Astrocyte (in vitro differentiated cells and primary cell): Measurements from ENCODE around the gene LAMA4. TPM values are rescaled to one million over a fixed set of nuclear protein-coding genes. Genes with fewer than 3 reads are reported as not detected.

Experiments
- DNase-seq: peaks from one replicate; pipeline ENCODE4 v3.0.0-alpha.2; 2010; ENCODE audit warnings: low read depth
- FAIRE-seq: peaks from 2 replicates; lab custom pipeline; 2011; peaks lifted over from hg19 to GRCh38; lab: Jason Lieb, UNC
- H2AFZ ChIP-seq: 2 replicates; pipeline ENCODE4 v1.6.0; 2012; ENCODE audit warnings: low read depth, low read length, inconsistent platforms
- H3K27ac ChIP-seq: 2 replicates; pipeline ENCODE4 v1.5.1; 2011; ENCODE audit warnings: low read depth, low read length, inconsistent platforms
- H3K27me3 ChIP-seq: 2 replicates; pipeline ENCODE4 v1.6.0; 2011; ENCODE audit warnings: low read length, inconsistent platforms; ENCODE audit not compliant: insufficient read depth
- H3K36me3 ChIP-seq: 2 replicates; pipeline ENCODE4 v1.5.1; 2011; ENCODE audit warnings: low read length, inconsistent platforms; ENCODE audit not compliant: insufficient read depth
- H3K4me1 ChIP-seq: 2 replicates; pipeline ENCODE4 v1.5.1; 2011; ENCODE audit warnings: low read length, inconsistent platforms; ENCODE audit not compliant: insufficient read depth
- H3K4me2 ChIP-seq: 2 replicates; pipeline ENCODE4 v1.6.0; 2012; ENCODE audit warnings: low read length, inconsistent platforms
- H3K4me3 ChIP-seq: 2 replicates; pipeline ENCODE4 v1.5.1; 2011; ENCODE audit warnings: low read depth, mild to moderate bottlenecking, low read length, inconsistent platforms; ENCODE audit not compliant: insufficient read depth
- H3K79me2 ChIP-seq: 2 replicates; pipeline ENCODE4 v1.6.0; 2012; ENCODE audit warnings: mild to moderate bottlenecking, low read length, inconsistent platforms; ENCODE audit not compliant: insufficient read depth
- H3K9ac ChIP-seq: 2 replicates; pipeline ENCODE4 v1.6.0; 2012; ENCODE audit warnings: mild to moderate bottlenecking, low read length, inconsistent platforms
- H3K9me3 ChIP-seq: 2 replicates; pipeline ENCODE4 v1.5.1; 2012; ENCODE audit warnings: low read depth, mild to moderate bottlenecking, low read length, inconsistent platforms; ENCODE audit not compliant: insufficient read depth
- H4K20me1 ChIP-seq: 2 replicates; pipeline ENCODE4 v1.6.0; 2012; ENCODE audit warnings: low read length, inconsistent platforms; ENCODE audit not compliant: insufficient read depth
- H3K27ac Mint-ChIP-seq: one replicate; pipeline ENCODE4 v1.8.0; 2021; ENCODE audit warnings: mild to moderate bottlenecking, mixed read lengths; ENCODE audit not compliant: unreplicated experiment
- H3K27me3 Mint-ChIP-seq: one replicate; pipeline ENCODE4 v1.8.0; 2021; ENCODE audit warnings: low read depth, mixed read lengths; ENCODE audit not compliant: unreplicated experiment
- H3K36me3 Mint-ChIP-seq: one replicate; pipeline ENCODE4 v1.8.0; 2021; ENCODE audit warnings: low read depth, mixed read lengths; ENCODE audit not compliant: unreplicated experiment
- H3K4me1 Mint-ChIP-seq: one replicate; pipeline ENCODE4 v1.8.0; 2021; ENCODE audit warnings: low read depth, mixed read lengths; ENCODE audit not compliant: unreplicated experiment
- H3K4me3 Mint-ChIP-seq: one replicate; pipeline ENCODE4 v1.8.0; 2021; ENCODE audit warnings: mild to moderate bottlenecking, moderate library complexity, mixed read lengths; ENCODE audit not compliant: unreplicated experiment
- H3K9me3 Mint-ChIP-seq: one replicate; pipeline ENCODE4 v1.8.0; 2021; ENCODE audit warnings: mild to moderate bottlenecking, mixed read lengths; ENCODE audit not compliant: unreplicated experiment
- EZH2 ChIP-seq: IDR thresholded peaks from 2 replicates; pipeline ENCODE4 v1.6.1; 2012; ENCODE audit warnings: mild to moderate bottlenecking, low read length, inconsistent platforms; ENCODE audit not compliant: insufficient read depth
- total RNA-seq: library from RNA; stranded (reverse); gene quantifications from 2 replicates; pipeline ENCODE4 v1.2.1, GENCODE V29; 2021
- TF ChIP-seq, protein P1 (sequence below): IDR thresholded peaks from 2 replicates; pipeline ENCODE4 v1.5.1; 2011; ENCODE audit warnings: low read depth, mild to moderate bottlenecking, inconsistent platforms, low read length, moderate library complexity; ENCODE audit not compliant: insufficient read depth

The LAMA4 gene
- total RNA-seq, 1 donor from 2014 or later: 2.0 TPM

DNA sequence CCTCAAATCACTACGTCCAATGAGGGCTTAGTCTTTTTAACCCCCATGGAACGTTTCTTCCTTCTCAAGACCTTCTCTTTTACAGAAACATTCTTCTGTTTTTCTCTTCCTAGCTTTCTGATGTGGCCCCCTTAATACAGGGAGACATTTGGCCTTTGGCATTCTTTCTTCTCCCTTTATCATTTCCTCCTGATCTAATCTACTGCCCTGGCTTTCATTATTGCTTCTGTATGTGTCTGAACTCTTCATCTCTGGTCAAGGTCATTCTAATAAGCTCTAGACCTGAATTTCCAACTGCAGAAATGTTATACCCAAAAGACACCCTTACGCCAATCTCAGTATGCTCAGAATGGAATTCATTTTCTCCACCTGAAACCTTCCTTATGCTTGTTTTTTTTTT, 18.4 kb upstream of the LAMA4 start:
- no peak for FAIRE-seq
- Histone ChIP-seq H3K36me3 (no peaks in the 10 kb centered on the region), H3K27me3 (no peaks in the 10 kb centered on the region), H4K20me1 (no peaks in the 10 kb centered on the region), H3K9me3 (no peaks in the 10 kb centered on the region), H3K4me1 (no peaks in the 10 kb centered on the region), H2AFZ (no peak overlapping the region), H3K27ac (no peak overlapping the region), H3K4me3 (no peak overlapping the region), H3K4me2 (no peak overlapping the region), H3K9ac (no peak overlapping the region), H3K79me2 (no peaks in the 10 kb centered on the region)
- Mint-ChIP-seq H3K36me3 (no peaks in the 10 kb centered on the region), H3K27ac (no peak overlapping the region), H3K9me3 (no peaks in the 10 kb centered on the region), H3K4me1 (no peaks in the 10 kb centered on the region), H3K4me3 (no peak overlapping the region), H3K27me3 (peaks cover 2% of the 10 kb centered on the region)
- TF ChIP-seq, protein P1, sequence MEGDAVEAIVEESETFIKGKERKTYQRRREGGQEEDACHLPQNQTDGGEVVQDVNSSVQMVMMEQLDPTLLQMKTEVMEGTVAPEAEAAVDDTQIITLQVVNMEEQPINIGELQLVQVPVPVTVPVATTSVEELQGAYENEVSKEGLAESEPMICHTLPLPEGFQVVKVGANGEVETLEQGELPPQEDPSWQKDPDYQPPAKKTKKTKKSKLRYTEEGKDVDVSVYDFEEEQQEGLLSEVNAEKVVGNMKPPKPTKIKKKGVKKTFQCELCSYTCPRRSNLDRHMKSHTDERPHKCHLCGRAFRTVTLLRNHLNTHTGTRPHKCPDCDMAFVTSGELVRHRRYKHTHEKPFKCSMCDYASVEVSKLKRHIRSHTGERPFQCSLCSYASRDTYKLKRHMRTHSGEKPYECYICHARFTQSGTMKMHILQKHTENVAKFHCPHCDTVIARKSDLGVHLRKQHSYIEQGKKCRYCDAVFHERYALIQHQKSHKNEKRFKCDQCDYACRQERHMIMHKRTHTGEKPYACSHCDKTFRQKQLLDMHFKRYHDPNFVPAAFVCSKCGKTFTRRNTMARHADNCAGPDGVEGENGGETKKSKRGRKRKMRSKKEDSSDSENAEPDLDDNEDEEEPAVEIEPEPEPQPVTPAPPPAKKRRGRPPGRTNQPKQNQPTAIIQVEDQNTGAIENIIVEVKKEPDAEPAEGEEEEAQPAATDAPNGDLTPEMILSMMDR: no peak
- TF ChIP-seq EZH2: no peak
- DNase-seq: no peak

DNA sequence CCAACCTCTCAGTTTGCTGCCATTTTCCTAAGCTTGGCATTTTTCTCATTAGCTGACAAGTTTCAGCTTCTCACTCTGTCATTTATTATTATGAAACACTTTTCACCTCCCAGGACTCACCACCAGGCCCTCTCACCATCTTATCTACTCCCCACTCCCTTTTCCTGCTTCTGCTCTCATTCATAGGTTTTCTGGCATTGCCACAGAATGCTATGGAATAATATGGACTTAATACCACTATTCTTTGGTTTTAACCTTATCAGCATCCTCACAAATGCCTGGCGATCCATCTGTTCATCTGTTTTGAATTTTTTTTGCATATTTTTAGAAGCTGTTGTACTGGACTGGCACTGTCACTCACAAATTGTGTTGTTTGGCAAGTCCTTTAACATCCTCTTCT, 16.4 kb upstream of the LAMA4 start:
- no peak overlapping the region for H3K4me3 Mint-ChIP-seq
- no peak overlapping the region for H3K27ac ChIP-seq
- H3K79me2 ChIP-seq: no peaks in the 10 kb centered on the region
- no peaks in the 10 kb centered on the region for H3K4me1 ChIP-seq
- TF ChIP-seq EZH2: no peak
- TF ChIP-seq, protein P1: no peak
- no peaks in the 10 kb centered on the region for H3K4me1 Mint-ChIP-seq
- no peaks in the 10 kb centered on the region for H3K9me3 ChIP-seq
- H3K27me3 ChIP-seq: no peaks in the 10 kb centered on the region
- H3K36me3 Mint-ChIP-seq: no peaks in the 10 kb centered on the region
- H3K9ac ChIP-seq: no peak overlapping the region
- H3K9me3 Mint-ChIP-seq: peaks cover under 1% of the 10 kb centered on the region
- no peak overlapping the region for H3K4me2 ChIP-seq
- H3K27me3 Mint-ChIP-seq: peaks cover 2% of the 10 kb centered on the region
- no peak overlapping the region for H3K4me3 ChIP-seq
- H3K36me3 ChIP-seq: no peaks in the 10 kb centered on the region
- no peaks in the 10 kb centered on the region for H4K20me1 ChIP-seq
- DNase-seq (no peak), FAIRE-seq (no peak)
- H2AFZ ChIP-seq: no peak overlapping the region
- no peak overlapping the region for H3K27ac Mint-ChIP-seq

DNA sequence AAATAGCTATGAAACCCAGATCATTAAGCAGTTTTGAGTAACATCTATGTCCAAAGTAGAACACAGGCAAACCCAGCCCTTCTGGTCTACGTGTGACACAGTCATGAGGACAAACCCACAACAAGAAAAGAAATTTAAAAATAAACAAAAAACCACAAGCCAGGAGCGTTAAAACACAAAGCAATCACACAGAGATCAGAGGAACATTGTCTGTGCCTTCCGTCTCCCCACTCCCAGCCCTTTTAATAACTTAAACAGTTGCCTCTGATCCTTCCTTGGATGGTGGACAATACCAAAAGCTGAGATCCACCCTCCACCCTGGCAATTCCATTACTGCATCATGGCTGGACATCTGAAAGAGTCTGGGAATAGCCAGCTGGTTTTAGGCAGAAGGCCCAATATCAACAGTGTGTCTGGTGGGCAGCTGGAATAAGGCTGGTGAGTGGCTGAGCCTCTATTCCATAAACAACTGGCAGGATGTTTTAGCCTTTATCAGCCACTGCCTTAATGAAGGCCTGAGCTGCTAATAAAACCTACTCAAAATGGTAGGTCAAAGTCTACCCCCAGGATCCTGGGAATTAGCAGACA, 15.7 kb upstream of the LAMA4 start:
- Histone ChIP-seq H3K27ac (no peak overlapping the region), H3K79me2 (no peaks in the 10 kb centered on the region), H3K36me3 (no peaks in the 10 kb centered on the region), H3K4me1 (no peaks in the 10 kb centered on the region), H3K4me2 (no peak overlapping the region), H3K9ac (no peak overlapping the region), H2AFZ (no peak overlapping the region), H3K4me3 (no peak overlapping the region), H3K27me3 (no peaks in the 10 kb centered on the region), H3K9me3 (no peaks in the 10 kb centered on the region), H4K20me1 (no peaks in the 10 kb centered on the region)
- peaks cover 1% of the 10 kb centered on the region for H3K9me3 Mint-ChIP-seq
- no peak for DNase-seq
- TF ChIP-seq, protein P1: no peak
- no peak for TF ChIP-seq EZH2
- no peak overlapping the region for H3K4me3 Mint-ChIP-seq
- H3K4me1 Mint-ChIP-seq: no peaks in the 10 kb centered on the region
- H3K27ac Mint-ChIP-seq: no peak overlapping the region
- no peaks in the 10 kb centered on the region for H3K27me3 Mint-ChIP-seq
- no peak for FAIRE-seq
- H3K36me3 Mint-ChIP-seq: no peaks in the 10 kb centered on the region
